Upper lobe of left lung (tissue), 4 donors: Measurements from ENCODE around the gene PRKAR2B.

Experiments
- CTCF ChIP-seq, 6 experiments: fragments of 450-650 bp in 4 of 6; fragments of 200-600 bp in 2 of 6; sonication (generic) in 2 of 6; IDR thresholded peaks; one replicate each; pipeline ENCODE4 v1.5.1; 2016 to 2019; ENCODE audit warnings: antibody characterized with exemption in 6 of 6
- EP300 ChIP-seq, 4 donors: sonication (generic); formaldehyde crosslinking; IDR thresholded peaks; one replicate each; pipeline ENCODE4 v1.5.1; 2017; ENCODE audit warnings: antibody characterized with exemption in 4 of 4, control low read depth in 2 of 4
- POLR2A ChIP-seq, 4 donors: fragments of 450-650 bp; IDR thresholded peaks; one replicate each; pipeline ENCODE4 v1.5.1; 2016 to 2017; ENCODE audit warnings: antibody characterized with exemption in 4 of 4, mild to moderate bottlenecking in 2 of 4
- POLR2AphosphoS5 ChIP-seq, 2 donors: sonication (generic); formaldehyde crosslinking; IDR thresholded peaks; one replicate each; pipeline ENCODE4 v1.5.1; 2017; ENCODE audit warnings: antibody characterized with exemption in 2 of 2

- TF ChIP-seq POLR2A (IDR thresholded peaks at IDR 0.05) (no peak), CTCF (IDR thresholded peaks at IDR 0.05) (no peak), EP300 (IDR thresholded peaks at IDR 0.05) (no peak), POLR2AphosphoS5 (IDR thresholded peaks at IDR 0.05) (no peak)
Observed at GRCh38 chr7:107046491-107047259, 2.2 kb downstream of the PRKAR2B start.
